ENCODE data around the gene C7orf25.

DNA sequence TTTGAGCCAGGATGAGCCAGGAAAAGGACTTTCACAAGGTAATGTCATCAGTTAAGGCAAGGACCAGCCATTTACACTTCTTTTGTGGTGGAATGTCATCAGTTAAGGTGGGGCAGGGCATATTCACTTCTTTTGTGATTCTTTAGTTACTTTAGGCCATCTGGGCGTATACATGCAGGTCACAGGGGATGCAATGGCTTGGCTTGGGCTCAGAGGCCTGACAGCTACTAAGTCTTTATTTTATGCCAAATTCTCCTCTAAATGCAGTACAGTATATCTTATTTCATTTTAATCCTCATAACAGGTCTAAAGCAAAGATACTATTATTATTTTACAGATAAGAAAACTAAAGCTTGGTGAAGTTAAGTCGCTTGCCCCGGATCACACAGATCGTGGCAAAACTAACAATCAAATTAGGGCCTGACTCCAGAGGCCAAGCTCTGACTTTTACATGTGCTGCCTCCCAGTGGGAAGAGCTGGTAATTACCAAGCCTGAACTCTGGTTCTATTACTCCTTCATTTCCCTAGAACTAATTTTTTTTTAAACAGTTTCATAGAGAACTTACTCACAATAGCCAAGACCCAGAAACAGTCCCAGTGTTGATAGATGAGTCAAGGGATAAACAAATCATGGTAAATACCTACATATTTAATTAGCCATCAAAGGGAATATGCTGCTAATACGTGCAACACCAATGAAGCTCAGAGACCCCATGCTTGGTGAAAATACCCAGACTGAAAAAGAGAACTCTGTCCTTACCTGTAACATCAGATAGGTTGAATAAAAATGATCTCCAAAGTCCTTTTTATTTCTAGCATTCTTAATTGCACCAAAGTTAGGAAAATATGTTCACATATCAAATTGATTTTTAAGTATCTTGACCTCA, 35.4 kb downstream of the C7orf25 start:
- TF ChIP-seq BHLHE40 (IDR thresholded peaks at IDR 0.05; ENCODE audit: borderline replicate concordance) (no peak), LEF1 (IDR thresholded peaks at IDR 0.05; ENCODE audit: borderline replicate concordance) (no peak)

Measured in HEK293T (cell line).